ENCODE measurements around the gene GCN1.
"Not testable (repeated sequence)": the region's sequence is repeated elsewhere in the genome, so short reads cannot be mapped to it uniquely, and the experiment has no call there.

The GCN1 gene

GRCh38 chr12:120215766-120216735 lies 21.5 kb upstream of the GCN1 start:
- no peak for DNase-seq

- DNase-seq: no peak
Observed at GRCh38 chr12:120215357-120215735, 20.8 kb upstream of the GCN1 start.

- DNase-seq: peak in 1 of 56 donors; percentile 16
Observed at GRCh38 chr12:120214626-120215356, 20.3 kb upstream of the GCN1 start.

GRCh38 chr12:120213758-120214157 lies 19.2 kb upstream of the GCN1 start:
- no peak for DNase-seq

- DNase-seq: not testable (repeated sequence)
Observed at GRCh38 chr12:120213182-120213581, 18.7 kb upstream of the GCN1 start.

GRCh38 chr12:120212301-120212700 lies 17.8 kb upstream of the GCN1 start:
- DNase-seq: no peak

- DNase-seq: no peak
Observed at GRCh38 chr12:120211904-120212283, 17.4 kb upstream of the GCN1 start.

- DNase-seq: no peak
Observed at GRCh38 chr12:120211243-120211903, 16.9 kb upstream of the GCN1 start.

GRCh38 chr12:120209851-120210250 lies 15.3 kb upstream of the GCN1 start:
- no peak for DNase-seq

GRCh38 chr12:120207227-120207626 lies 12.7 kb upstream of the GCN1 start:
- DNase-seq: no peak

- DNase-seq: not testable (repeated sequence)
Observed at GRCh38 chr12:120206781-120207180, 12.3 kb upstream of the GCN1 start.

GRCh38 chr12:120206228-120206627 lies 11.7 kb upstream of the GCN1 start:
- no peak for DNase-seq

GRCh38 chr12:120204171-120204570 lies 9.7 kb upstream of the GCN1 start:
- no peak for DNase-seq

GRCh38 chr12:120200364-120200800 lies 5.9 kb upstream of the GCN1 start:
- no peak for DNase-seq

GRCh38 chr12:120199595-120200306 lies 5.2 kb upstream of the GCN1 start:
- no peak for DNase-seq

GRCh38 chr12:120199025-120199424 lies 4.5 kb upstream of the GCN1 start:
- DNase-seq: no peak

- no peak for DNase-seq
Observed at GRCh38 chr12:120197542-120197887, 3.0 kb upstream of the GCN1 start.

- not testable (repeated sequence) for DNase-seq
Observed at GRCh38 chr12:120196817-120197541, 2.5 kb upstream of the GCN1 start.

GRCh38 chr12:120196363-120196762 lies 1.8 kb upstream of the GCN1 start:
- no peak for DNase-seq

GRCh38 chr12:120194226-120194533 lies 335 bp downstream of the GCN1 start:
- no peak for DNase-seq

- not testable (repeated sequence) for DNase-seq
Observed at GRCh38 chr12:120193286-120193685, 1.2 kb downstream of the GCN1 start.
